MCF 10A (cell line): ENCODE data around the gene SPATA21. TPM values are rescaled to one million over a fixed set of nuclear protein-coding genes. Genes with fewer than 3 reads are reported as not detected.

Experiments
- BruUV-seq: library from RNA; stranded (reverse); fragments of 400-500 nt; replicated peaks from 2 replicates; lab custom pipeline; 2021; lab: Mats Ljungman, UMichigan
- CTCF ChIA-PET: fragments of 300-600 bp; sonication (Branson Sonifier 250); formaldehyde crosslinking; extraction: SDS; loops from one replicate; lab custom pipeline; 2021; ENCODE audit warnings: antibody characterized with exemption, inconsistent platforms; lab: Yijun Ruan, JAX
- POLR2A ChIA-PET: fragments of 300-600, 350-650 bp; sonication (Branson Sonifier 250); formaldehyde crosslinking; extraction: SDS; loops from one replicate; lab custom pipeline; 2020; ENCODE audit warnings: antibody characterized with exemption, inconsistent platforms; lab: Yijun Ruan, JAX
- DNase-seq: peaks from one replicate; pipeline ENCODE4 v3.0.0-alpha.2; 2018; ENCODE audit not compliant: unreplicated experiment
- H3K27ac Mint-ChIP-seq: one replicate; pipeline ENCODE4 v1.8.0; 2022; ENCODE audit warnings: mild to moderate bottlenecking, low read depth, mixed read lengths; ENCODE audit not compliant: unreplicated experiment
- H3K27me3 Mint-ChIP-seq: one replicate; pipeline ENCODE4 v1.8.0; 2022; ENCODE audit warnings: mixed read lengths; ENCODE audit not compliant: insufficient read depth, unreplicated experiment
- H3K36me3 Mint-ChIP-seq: one replicate; pipeline ENCODE4 v1.8.0; 2022; ENCODE audit warnings: mild to moderate bottlenecking, moderate library complexity, mixed read lengths; ENCODE audit not compliant: insufficient read depth, unreplicated experiment
- H3K4me1 Mint-ChIP-seq: one replicate; pipeline ENCODE4 v1.8.0; 2022; ENCODE audit warnings: mixed read lengths; ENCODE audit not compliant: insufficient read depth, unreplicated experiment
- H3K4me3 Mint-ChIP-seq: one replicate; pipeline ENCODE4 v1.8.0; 2022; ENCODE audit warnings: mild to moderate bottlenecking, moderate library complexity, mixed read lengths; ENCODE audit not compliant: unreplicated experiment
- H3K9me3 Mint-ChIP-seq: one replicate; pipeline ENCODE4 v1.8.0; 2022; ENCODE audit warnings: mixed read lengths; ENCODE audit not compliant: unreplicated experiment
- intact Hi-C: fragments of 100-400 bp; cut with micrococcal nuclease; formaldehyde crosslinking; loops from 2 replicates; pipeline ENCODE4 v1.14.1; 2022
- total RNA-seq: library from RNA; stranded (reverse); gene quantifications from 2 replicates; pipeline ENCODE4 v1.2.3, GENCODE V29; 2022
- TF ChIP-seq, protein P1 (sequence below): fragments of 200-600 bp; IDR thresholded peaks from one replicate; pipeline ENCODE4 v1.8.0; 2022; ENCODE audit warnings: antibody characterized with exemption, mild to moderate bottlenecking; ENCODE audit not compliant: unreplicated experiment

SPATA21 gene
- total RNA-seq, 1 experiment from 2014 or later: not detected

DNA sequence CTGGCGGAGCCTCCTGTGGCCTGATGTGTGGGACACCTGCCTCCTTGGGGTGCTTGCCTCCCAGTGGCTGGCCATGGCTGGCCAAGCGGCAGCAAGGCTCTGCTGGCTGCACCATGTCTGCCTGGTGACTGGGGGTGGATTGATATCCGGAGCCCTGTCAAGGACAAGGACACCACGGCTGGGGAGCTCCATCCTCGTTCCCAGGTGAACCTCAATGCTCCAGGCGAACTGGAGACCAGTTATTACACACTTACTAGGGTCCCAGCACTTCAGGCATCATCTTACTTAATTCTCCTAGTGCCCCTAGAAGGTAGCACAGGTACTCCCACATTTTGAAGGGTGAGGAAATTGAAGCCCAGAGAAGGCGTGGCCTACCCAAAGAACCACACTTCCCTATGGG, 15.2 kb downstream of the SPATA21 start:
- H3K27me3 Mint-ChIP-seq: peaks cover 27% of the 10 kb centered on the region
- intact Hi-C loops: no loop called here
- H3K9me3 Mint-ChIP-seq: peaks cover 7% of the 10 kb centered on the region
- BruUV-seq: no TSS peak
- H3K27ac Mint-ChIP-seq: no peak overlapping the region
- CTCF ChIA-PET: interaction anchor here (0.7 to 1.3 kb wide), 2 partner anchors 10 to 18 kb away, joined by 3 to 5 read pairs; partner anchors contain the start of gene NECAP2
- POLR2A ChIA-PET: no interaction called here
- TF ChIP-seq, protein P1, sequence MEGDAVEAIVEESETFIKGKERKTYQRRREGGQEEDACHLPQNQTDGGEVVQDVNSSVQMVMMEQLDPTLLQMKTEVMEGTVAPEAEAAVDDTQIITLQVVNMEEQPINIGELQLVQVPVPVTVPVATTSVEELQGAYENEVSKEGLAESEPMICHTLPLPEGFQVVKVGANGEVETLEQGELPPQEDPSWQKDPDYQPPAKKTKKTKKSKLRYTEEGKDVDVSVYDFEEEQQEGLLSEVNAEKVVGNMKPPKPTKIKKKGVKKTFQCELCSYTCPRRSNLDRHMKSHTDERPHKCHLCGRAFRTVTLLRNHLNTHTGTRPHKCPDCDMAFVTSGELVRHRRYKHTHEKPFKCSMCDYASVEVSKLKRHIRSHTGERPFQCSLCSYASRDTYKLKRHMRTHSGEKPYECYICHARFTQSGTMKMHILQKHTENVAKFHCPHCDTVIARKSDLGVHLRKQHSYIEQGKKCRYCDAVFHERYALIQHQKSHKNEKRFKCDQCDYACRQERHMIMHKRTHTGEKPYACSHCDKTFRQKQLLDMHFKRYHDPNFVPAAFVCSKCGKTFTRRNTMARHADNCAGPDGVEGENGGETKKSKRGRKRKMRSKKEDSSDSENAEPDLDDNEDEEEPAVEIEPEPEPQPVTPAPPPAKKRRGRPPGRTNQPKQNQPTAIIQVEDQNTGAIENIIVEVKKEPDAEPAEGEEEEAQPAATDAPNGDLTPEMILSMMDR: no peak
- no peaks in the 10 kb centered on the region for H3K36me3 Mint-ChIP-seq
- peaks cover 5% of the 10 kb centered on the region for H3K4me1 Mint-ChIP-seq
- no peak for DNase-seq
- H3K4me3 Mint-ChIP-seq: no peak overlapping the region

DNA sequence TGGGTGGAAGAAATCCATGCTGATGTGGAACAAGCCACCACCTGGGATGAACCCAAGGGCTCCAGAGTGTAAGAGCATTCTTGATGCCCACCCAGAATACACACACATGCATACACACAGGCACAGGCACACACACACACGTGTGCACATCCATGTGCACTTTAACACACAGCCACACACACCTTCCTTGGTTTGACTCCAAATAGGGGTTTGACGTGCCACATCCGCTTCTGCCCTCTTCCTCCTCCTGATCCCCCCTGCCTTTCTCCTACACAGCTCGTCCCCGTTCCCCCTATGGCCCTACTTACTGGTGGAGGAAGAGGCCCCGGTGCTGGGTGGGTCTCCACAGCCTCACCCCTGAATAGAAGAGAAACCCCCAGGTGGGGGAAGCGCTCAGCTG, 16.0 kb downstream of the SPATA21 start:
- POLR2A ChIA-PET: no interaction called here
- H3K9me3 Mint-ChIP-seq: peaks cover 7% of the 10 kb centered on the region
- H3K27me3 Mint-ChIP-seq: peaks cover 27% of the 10 kb centered on the region
- H3K4me1 Mint-ChIP-seq: peaks cover 5% of the 10 kb centered on the region
- no peaks in the 10 kb centered on the region for H3K36me3 Mint-ChIP-seq
- BruUV-seq: no TSS peak
- no peak overlapping the region for H3K4me3 Mint-ChIP-seq
- TF ChIP-seq, protein P1: no peak
- intact Hi-C loops: no loop called here
- CTCF ChIA-PET: interaction anchor here (0.6 to 1.2 kb wide), 2 partner anchors 19 to 25 kb away, joined by 3 to 4 read pairs; no protein-coding TSS in a partner anchor
- no peak for DNase-seq
- H3K27ac Mint-ChIP-seq: no peak overlapping the region

DNA sequence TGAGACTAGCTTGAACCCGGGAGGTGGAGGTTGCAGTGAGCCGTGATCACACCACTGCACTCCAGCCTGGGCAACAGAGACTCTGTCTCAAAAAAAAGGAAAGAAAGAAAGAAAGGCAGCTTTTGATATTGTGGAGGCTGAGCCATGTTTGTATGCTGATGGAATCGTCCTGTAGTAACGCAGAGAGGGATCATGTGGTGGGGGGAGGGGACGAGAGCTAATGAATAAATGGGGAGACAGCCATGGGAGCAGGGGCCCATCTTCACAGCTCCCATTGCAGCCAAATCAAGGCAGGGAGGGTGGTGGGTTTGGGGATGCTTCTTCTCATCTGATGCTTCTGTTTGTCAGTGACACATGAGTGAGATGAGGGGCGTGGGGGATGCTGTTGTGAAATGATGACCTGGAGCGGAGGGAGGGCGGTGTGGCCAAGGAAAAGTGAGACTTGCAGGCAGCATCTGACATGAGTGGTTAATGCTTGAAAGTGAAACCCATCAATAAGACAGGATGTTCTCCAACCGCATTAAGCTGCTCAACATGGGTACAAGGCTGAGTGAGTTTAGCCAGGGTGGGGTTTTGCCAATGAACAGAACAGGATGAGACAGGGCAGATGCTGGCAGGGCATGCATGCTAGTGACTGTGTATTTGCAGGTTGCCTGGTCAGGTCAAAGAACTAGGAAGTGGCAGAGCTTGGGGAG, 16.7 kb downstream of the SPATA21 start:
- DNase-seq: no peak
- no TSS peak for BruUV-seq

DNA sequence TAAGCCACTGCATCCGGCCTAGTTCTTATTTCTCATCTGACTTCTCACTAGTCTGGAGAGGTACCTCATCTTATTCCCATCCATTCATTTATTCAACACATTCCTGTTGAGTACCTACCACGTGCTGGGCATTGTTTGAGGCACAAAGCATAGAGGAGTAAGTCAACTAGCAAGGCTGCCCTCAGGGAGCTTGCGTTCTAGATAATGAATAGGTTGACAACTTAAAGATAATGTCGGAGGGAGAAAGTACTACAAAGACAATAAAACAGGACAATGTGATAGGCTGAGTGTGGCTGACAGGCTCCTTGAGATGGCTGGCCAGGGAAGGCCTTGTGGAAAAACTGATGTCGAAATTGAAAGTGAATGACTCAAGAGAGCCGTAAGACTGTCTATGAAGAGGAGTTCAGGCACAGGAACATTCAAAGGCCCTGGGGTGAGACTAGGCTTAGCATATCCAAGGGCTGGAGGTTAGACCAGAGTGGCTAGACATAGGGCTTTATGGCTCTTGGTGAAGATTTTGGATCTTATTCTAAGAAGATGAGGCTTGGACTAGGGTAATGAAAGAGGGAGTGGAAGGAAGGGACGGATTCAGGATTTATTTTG, 18.3 kb downstream of the SPATA21 start:
- H3K36me3 Mint-ChIP-seq: no peaks in the 10 kb centered on the region
- DNase-seq: peak; percentile 21
- H3K4me1 Mint-ChIP-seq: peaks cover 4% of the 10 kb centered on the region
- TF ChIP-seq, protein P1: no peak
- ChIA-PET POLR2A (no interaction called here), CTCF (no interaction called here)
- peaks cover 7% of the 10 kb centered on the region for H3K9me3 Mint-ChIP-seq
- intact Hi-C loops: no loop called here
- no peak overlapping the region for H3K4me3 Mint-ChIP-seq
- H3K27ac Mint-ChIP-seq: no peak overlapping the region
- H3K27me3 Mint-ChIP-seq: peaks cover 27% of the 10 kb centered on the region
- BruUV-seq: no TSS peak

More for the DNA sequence above, 16.7 kb downstream of the SPATA21 start:
- H3K4me3 Mint-ChIP-seq: no peak overlapping the region
- intact Hi-C loops: no loop called here
- peaks cover 27% of the 10 kb centered on the region for H3K27me3 Mint-ChIP-seq
- no peaks in the 10 kb centered on the region for H3K36me3 Mint-ChIP-seq
- H3K9me3 Mint-ChIP-seq: peaks cover 7% of the 10 kb centered on the region
- CTCF ChIA-PET: interaction anchor here (0.6 to 1.2 kb wide), 3 partner anchors 10 to 26 kb away, joined by 3 to 4 read pairs (median 3); no protein-coding TSS in a partner anchor
- peaks cover 5% of the 10 kb centered on the region for H3K4me1 Mint-ChIP-seq
- TF ChIP-seq, protein P1: no peak
- POLR2A ChIA-PET: interaction anchor here (0.7 kb wide), 1 partner anchor 11 kb away, joined by 3 read pairs; no protein-coding TSS in a partner anchor
- H3K27ac Mint-ChIP-seq: no peak overlapping the region
